Non-pigmented ciliary epithelial cell (primary cell): ENCODE data around the gene KRT35.
"Not testable (repeated sequence)": the region's sequence is repeated elsewhere in the genome, so short reads cannot be mapped to it uniquely, and the experiment has no call there.

ENCODE experiments used
- DNase-seq: peaks from one replicate; pipeline ENCODE4 v3.0.0-alpha.2; 2010; ENCODE audit warnings: low read depth

Gene KRT35

DNA sequence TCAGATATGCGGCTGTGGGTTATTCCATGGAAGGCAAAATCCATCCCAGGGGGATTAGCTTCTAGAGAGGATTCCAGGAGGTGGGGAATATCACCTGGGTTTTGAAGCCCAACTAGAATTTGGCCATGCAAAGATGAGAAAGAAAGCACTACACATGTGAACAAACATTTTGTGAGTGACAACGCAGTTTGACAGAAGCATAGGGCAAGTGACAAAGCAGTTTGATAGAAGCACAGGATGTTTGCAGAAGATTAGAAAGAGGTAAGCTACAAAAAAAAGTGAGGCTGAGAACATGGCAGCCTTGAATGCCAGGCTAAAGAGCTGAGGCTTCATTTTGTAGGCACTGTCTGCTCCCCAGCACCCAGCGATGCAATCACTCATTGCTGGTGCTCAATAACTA, 27.9 kb downstream of the KRT35 start:
- DNase-seq: no peak

DNA sequence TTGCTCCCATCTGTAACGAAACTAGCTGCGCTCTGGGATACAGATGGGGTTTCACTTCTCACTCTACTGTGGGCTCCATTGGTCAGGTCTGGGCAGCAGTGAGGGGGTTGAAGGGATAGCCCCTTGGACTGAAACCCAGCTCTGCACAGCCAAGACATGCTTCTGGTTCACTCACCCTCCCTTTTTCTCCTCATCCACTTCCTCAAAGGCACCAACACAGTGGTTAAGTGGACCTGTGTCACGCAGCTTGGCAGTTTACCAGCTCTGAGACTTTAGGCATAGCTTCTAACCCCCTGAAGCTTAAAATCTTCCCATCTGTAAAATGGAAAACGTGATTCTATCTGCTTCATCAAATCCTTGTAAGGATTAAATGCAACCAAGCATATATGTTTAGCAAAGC, 28.7 kb downstream of the KRT35 start:
- DNase-seq: no peak

DNA sequence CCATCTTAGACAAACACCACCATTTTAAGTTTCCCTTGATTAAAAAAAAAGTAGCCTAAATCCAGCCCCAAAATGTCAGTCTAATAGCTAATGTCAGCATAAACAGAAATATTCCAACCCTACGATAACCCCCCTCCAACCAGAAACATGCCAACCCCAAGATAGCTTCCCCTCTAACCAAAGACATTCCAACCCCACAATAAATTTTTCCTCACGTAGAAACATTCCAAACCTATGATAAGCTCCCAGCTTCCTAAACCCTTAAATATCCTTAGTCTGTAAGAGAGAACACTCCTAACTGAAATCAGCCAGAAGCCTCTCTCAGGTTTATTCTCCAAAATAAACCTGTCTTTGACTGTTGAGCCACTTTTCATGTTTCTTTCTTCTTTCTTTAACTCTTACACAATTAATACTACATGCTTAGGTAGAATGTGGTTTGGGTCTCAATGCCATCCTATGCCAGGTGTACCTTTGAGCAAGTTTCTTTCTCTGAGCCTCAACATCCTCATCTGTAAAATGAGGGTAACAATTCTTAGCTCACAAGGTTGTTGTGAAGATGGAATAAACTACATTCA, 29.7 kb downstream of the KRT35 start:
- no peak for DNase-seq

DNA sequence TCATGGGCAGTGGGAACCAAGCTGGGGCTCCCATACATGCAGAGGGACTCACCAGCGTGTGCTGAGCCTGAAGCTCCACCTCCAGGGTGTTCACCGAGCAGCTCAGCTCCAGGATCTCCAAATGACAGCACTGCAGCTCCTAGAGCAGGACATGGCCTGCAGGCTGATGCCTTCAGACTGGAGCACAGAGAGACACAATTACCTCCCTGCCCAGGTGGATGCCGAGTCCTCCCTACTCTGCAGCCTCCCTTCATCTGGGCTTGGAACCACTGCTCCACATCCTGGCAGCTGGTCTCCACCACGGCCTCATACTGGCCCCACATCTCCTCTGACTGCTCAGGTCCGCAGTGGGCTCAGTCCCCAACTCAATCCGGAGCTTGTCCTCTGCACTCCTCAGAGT, 31.9 kb downstream of the KRT35 start:
- DNase-seq: no peak

DNA sequence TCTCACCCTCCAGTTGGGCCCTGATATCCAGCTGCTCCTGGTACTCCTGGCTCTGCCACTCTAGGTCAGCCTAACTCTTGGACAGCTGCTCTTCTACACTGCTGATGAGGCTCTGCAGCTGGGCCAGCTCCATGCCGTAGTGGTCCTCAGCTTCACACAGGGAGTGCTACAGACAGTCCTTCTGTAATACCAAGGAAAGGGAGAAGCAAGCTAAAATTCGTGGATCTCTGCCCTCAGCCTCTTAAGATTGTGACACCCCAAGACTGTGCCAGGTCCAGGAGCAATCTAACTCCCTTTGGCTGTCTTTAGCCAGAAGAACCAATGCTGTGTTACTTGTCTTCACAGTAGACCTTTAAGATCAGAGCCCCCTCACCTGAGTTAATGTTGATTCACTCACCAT, 32.4 kb downstream of the KRT35 start:
- no peak for DNase-seq

DNA sequence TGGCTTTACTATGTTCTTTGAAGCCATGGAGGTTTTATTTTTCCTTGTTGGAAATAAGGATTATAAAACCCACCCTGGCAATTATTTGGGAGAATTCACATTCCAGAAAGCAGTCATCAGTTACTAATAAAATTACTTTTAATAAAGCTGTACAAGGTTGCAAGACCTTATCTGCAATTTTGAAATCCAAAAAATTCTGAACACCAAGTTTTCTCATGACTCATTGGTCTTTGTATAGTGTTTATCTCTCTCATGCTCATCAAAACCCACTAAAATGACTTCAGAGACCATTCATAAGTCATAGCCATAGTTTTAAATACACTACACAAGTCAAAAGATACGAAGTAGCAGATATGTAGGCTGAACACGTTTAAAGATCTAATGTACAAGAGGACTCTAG, 34.1 kb downstream of the KRT35 start:
- DNase-seq: peak; percentile 49

DNA sequence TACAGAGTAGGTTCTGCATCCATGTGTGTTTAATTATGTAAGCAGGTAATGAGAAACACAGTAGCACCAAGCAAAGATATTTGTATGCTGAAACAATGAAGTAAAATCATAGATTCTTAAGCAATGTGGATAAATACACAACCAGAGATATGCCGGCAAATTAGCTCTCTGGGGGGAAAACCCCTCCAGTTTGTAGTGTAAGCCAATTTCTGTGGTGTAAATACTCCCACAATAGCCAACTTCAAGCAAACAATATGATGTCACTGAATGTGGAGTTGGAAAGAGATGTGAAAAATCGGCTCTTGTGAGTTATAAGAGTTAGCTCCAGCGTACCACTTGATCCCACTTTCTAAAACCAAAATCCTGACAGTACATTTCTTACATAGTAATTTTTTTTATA, 36.3 kb downstream of the KRT35 start:
- no peak for DNase-seq

DNA sequence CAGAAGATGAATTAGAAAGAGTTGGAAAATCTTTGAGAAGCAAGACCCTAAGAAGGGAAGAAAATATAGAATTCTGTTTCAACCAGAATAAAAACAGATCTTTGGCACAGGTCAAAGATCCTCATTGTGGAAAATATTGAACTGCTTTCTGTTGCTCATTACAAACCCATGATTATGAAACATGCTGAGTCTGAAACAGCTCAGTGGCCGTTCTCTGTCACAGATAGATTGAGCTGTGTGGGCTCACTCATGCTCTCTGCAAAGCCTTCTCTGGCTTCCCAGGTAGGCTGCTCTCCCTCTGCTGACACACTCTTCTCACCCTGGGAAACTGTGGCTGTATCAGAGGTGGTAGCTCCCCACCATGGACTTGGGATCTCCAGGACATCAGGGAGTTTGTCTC, 36.8 kb downstream of the KRT35 start:
- DNase-seq: no peak

DNA sequence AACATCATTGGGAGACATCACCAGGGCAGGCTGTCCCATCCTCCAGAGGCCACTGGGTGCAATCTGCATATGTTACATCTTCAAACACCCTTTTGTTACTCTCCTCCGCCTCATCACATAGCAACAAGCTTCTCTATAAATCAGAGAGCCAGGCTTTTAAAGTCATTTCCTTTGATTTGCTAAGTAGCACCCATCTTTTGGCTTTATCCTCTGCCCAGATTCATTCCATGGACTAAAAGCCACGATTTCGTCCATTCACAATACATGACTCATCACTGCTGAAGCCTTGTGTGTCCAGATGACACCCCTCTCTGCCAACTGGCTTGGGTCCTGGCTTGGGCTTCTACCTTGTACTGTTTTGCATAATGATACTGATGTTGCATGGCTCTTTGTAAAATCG, 38.2 kb downstream of the KRT35 start:
- no peak for DNase-seq

DNA sequence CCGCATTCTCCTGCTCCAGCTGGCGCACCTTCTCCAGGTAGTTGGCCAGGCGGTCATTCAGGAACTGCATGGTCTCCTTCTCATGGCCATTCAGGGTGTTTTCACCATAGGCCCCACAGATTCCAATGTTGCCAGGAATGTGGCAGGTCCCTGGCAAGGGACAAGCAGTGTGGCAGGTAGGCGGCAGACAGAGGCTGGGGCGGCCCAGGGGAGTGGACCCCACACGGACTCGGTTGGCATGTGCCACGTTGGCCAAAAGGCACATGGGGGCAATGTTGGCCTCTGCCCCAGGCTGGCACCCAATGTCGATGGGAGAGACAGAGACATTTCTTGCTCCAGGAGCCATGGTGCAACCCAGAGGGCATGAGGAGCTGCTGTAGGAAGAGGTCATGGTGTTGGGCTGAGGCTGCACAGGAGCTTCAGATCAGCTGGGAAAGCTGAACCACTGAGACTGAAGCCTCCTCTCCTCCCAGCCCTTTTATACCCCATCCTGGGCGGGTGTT, 40.4 kb downstream of the KRT35 start, which contains the start of gene KRT38:
KRT38 (minus strand) TSS at position 453 of the 503 bp plus-strand sequence; CDS start at position 391, 62 bp downstream.
- DNase-seq: no peak

DNA sequence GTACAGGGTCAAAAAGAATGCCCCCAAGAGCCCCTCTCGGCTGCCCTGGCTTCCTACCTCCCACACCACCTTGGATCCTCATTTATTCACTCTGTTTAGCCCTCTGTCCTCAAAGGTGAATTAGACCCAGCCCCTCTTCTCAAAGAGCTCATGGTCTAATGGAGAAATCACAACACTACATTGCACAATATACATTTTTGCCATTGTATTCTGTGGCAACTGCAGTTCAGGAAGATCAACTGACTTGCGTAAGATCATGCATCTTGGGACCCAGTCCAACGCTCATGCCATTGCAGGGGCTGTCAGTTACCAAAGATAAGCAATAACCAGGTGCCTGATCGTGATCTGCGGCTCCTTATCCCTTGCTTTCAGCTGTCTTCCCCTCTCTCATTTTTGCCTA, 41.6 kb downstream of the KRT35 start:
- no peak for DNase-seq

DNA sequence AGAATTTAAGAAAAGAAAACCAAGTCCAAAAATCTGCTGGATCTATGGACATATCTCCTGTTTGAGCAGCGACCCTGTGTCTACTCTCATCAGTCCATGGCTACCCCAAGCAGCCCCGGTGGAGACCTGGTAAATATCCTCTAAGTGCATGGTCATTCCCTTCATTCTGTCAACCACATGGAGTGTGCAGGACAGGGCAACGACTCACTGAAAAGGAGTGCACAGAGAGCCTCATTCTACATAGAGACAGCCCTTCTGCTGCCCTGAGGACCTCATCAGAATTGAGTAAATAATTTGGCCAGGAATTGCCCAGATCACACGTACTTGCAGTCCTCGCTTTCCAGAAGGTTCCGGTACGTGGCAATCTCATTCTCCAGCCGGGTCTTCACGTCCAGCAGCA, 43.2 kb downstream of the KRT35 start:
- DNase-seq: no peak

DNA sequence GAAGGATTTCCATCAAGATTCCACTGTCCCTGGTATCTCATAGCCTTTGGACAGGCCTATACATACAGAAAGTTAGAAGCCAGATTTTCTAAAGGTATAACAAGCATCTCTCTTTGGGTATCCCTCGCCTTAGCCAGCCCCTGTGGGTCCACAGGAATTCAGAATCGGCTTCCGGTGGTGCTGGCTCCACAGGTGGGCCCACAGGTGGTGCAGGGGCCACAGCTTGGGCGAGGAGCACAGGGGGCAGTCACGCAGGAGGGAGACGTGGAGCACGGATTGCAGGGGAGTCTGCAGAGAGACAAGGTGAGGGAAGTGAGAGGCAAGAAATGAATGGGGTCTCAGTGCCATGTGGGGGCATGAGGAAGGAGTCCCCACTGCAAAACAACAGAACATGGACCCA, 43.7 kb downstream of the KRT35 start:
- no peak for DNase-seq

DNA sequence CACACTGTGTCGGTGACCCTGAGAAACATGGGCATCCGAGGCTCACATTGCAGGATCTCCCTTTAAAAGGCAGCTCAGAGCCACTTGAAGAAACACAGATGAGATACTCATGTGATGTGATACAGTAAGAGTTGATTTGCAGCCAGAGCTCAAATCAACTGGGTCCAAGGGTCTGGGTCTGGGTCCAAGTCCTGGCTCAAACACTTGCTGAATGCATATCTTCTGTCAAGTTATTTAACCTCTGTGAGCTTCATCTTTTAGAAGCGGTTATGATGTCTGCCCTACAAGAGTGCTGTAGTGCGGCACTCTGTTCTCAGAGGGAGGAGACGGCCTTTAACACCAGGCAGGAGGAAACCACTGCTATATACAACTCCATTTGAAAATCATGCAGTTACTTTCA, 46.5 kb downstream of the KRT35 start:
- no peak for DNase-seq

DNA sequence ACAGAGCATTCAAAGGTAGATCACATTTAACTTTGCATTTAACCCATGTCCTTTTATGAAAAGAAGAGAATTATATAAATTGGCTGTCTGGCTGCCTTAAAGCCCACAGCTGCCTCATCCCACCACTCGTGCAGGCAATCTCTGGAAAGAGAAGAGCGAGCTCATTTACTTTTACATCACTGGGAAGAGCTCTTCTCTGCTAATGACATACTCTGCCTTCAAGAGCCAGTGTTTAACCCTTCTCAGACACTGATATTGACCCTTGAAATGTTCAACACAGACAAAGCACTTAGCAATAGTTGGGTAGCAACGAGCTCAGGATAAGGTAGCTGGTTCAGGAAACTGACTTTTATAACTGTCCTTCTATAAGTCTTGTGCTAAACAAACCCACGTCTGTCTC, 46.9 kb downstream of the KRT35 start:
- DNase-seq: no peak

DNA sequence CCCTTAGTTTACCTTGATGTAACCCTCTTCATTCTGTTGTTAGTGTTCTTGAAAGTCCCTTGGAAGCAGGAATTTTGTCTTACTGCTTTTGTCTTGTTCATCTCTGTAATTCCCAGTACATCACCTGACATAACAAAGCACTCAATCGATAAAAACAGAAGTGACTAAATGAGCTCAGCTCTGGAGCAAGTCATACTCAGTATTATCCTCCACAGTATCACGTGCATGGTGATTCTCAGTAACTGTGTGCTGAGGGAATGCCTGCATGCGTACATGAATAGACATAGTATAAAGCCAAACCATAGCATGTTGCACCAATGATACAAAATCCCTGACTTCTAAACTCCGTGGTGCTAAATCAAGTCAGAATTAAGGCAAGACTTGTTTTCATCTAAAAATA, 47.4 kb downstream of the KRT35 start:
- no peak for DNase-seq

DNA sequence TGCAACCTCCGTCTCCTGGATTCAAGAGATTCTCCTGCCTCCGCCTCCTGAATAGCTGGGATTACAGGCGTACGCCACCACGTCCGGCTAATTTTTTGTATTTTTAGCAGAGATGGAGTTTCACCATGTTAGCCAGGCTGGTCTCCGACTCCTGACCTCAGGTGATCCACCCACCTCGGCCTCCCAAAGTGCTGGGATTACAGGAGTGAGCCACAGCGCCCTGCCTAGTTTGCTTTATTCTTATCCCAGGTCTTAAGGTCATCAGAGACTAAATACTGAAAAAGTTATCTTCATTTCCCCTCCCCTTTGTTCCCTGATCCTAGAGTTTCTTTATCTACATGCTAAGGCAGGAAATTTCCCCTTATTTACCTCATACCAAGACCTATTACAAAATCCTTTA, 50.6 kb downstream of the KRT35 start:
- not testable (repeated sequence) for DNase-seq

DNA sequence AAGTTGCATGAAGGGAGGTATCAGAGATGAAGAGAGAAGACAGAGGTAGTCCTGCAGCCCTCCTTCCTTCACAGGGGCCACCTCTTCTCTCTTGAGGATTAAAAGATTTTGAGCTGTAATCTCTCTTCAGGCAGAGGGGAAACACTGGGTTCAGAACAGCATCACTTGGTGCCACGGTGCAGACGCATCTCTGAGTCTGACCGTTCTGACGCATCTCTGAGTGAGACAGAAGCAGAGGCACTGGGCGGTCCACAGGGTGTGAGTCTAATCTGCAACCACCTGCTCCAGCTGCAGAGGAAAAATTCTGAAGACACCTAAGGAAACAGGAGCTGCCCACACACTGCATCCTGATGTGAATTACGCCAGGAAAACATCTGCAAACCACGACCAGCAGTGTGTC, 51.3 kb downstream of the KRT35 start:
- no peak for DNase-seq

DNA sequence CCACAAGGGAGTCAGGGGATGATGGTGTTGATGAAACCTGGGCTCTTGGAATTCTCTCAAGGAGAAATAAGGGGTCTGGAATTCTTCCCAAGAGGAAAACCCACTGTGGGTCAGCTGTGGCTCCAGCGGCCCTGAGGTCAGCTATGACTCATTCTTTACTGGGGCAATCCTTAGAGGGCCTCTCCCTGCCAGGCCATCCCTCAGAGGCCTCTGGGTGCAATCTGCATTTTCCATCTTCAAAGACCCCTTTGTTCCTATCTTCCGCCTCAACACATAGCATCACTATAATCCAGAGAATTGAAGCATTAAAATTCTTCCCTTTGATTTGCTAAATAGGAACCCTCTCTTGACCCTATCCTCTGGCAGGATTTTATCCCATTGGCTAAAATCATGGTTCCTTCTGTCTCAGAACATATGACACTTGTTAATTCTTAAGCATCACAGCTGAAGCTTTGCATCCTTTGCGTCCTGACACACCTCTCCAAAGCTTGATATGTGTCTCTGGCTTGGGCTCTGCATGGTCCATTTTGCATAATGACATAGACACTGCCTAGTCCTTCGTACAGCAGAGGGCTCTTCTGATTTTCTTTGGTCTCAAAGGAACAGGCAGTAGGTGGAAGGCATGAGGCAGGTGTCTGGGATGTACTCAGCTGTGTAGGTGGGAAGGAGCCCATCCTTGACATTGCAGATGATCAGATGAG, 52.2 kb downstream of the KRT35 start:
- no peak for DNase-seq
